IMR-90 (cell line): ENCODE data around the gene NFKBIA. TPM values are rescaled to one million over a fixed set of nuclear protein-coding genes. Genes with fewer than 3 reads are reported as not detected.
"Not testable (repeated sequence)": the region's sequence is repeated elsewhere in the genome, so short reads cannot be mapped to it uniquely, and the experiment has no call there.

Experiments
- ATAC-seq: fragments of 200-7000 bp; cut with Tn5 transposase; 2 replicates; pipeline ENCODE4 v1.9.1; 2020; ENCODE audit warnings: low read depth, mild to moderate bottlenecking, moderate library complexity
- BruUV-seq: library from RNA; stranded (reverse); fragments of 400-500 nt; replicated peaks from 2 replicates; lab custom pipeline; 2021; lab: Mats Ljungman, UMichigan
- CTCF ChIA-PET: fragments of 300-600 bp; formaldehyde crosslinking; extraction: SDS; loops from one replicate; lab custom pipeline; 2021; ENCODE audit warnings: antibody characterized with exemption; lab: Yijun Ruan, JAX
- POLR2A ChIA-PET: fragments of 300-600 bp; sonication (Branson Sonifier 250); formaldehyde crosslinking; loops from one replicate; lab custom pipeline; 2022; ENCODE audit warnings: antibody characterized with exemption; ENCODE audit not compliant: unreplicated experiment; lab: Charles Lee
- DNase-seq: peaks from one replicate; pipeline ENCODE4 v3.0.0; 2013
- H2AFZ ChIP-seq: replicated peaks from 2 replicates; pipeline ENCODE3; 2013; ENCODE audit warnings: low read length, mild to moderate bottlenecking; ENCODE audit not compliant: poor library complexity
- H2AK5ac ChIP-seq: 2 replicates; pipeline ENCODE4 v1.6.1; 2013; ENCODE audit warnings: low read depth, low read length, inconsistent platforms
- H2AK9ac ChIP-seq: replicated peaks from 2 replicates; pipeline ENCODE3; 2013; ENCODE audit warnings: mild to moderate bottlenecking, low read depth, low read length, moderate library complexity; ENCODE audit not compliant: poor library complexity
- H2BK120ac ChIP-seq: 2 replicates; pipeline ENCODE4 v1.6.1; 2013; ENCODE audit warnings: low read depth, low read length, inconsistent platforms
- H2BK15ac ChIP-seq: 3 replicates; pipeline ENCODE4 v1.6.1; 2013; ENCODE audit warnings: low read depth, low read length, inconsistent platforms
- H2BK20ac ChIP-seq: 2 replicates; pipeline ENCODE4 v1.6.1; 2013; ENCODE audit warnings: low read depth, mild to moderate bottlenecking, inconsistent platforms, low read length, moderate library complexity
- H2BK5ac ChIP-seq: 2 replicates; pipeline ENCODE4 v1.6.1; 2013; ENCODE audit warnings: mild to moderate bottlenecking, low read depth, low read length, inconsistent platforms; ENCODE audit not compliant: poor library complexity, severe bottlenecking
- H3K14ac ChIP-seq: replicated peaks from 2 replicates; pipeline ENCODE4 v1.6.1; 2013; ENCODE audit warnings: low read depth, low read length, inconsistent platforms
- H3K18ac ChIP-seq: 2 replicates; pipeline ENCODE4 v1.6.1; 2013; ENCODE audit warnings: low read depth, low read length, control low read depth
- H3K23ac ChIP-seq: 2 replicates; pipeline ENCODE4 v1.6.1; 2013; ENCODE audit warnings: low read depth, low read length, inconsistent platforms
- H3K27ac ChIP-seq: 2 replicates; pipeline ENCODE4 v1.5.1; 2013; ENCODE audit warnings: mild to moderate bottlenecking, control low read depth, low read length; ENCODE audit not compliant: insufficient read depth
- H3K27me3 ChIP-seq: 2 replicates; pipeline ENCODE4 v1.6.1; 2013; ENCODE audit warnings: low read length; ENCODE audit not compliant: control insufficient read depth, insufficient read depth
- H3K36me3 ChIP-seq: 2 replicates; pipeline ENCODE4 v1.6.1; 2013; ENCODE audit warnings: low read length, mixed read lengths; ENCODE audit not compliant: control insufficient read depth, insufficient read depth
- H3K4ac ChIP-seq: 2 replicates; pipeline ENCODE4 v1.6.1; 2013; ENCODE audit warnings: low read depth, low read length, inconsistent platforms
- H3K4me1 ChIP-seq: 2 replicates; pipeline ENCODE4 v1.6.1; 2013; ENCODE audit warnings: low read length, mixed read lengths; ENCODE audit not compliant: control insufficient read depth, insufficient read depth
- H3K4me2 ChIP-seq: 2 replicates; pipeline ENCODE4 v1.6.1; 2013; ENCODE audit warnings: low read depth, mild to moderate bottlenecking, control low read depth, low read length, moderate library complexity
- H3K4me3 ChIP-seq: 2 replicates; pipeline ENCODE4 v1.5.1; 2013; ENCODE audit warnings: low read depth, mild to moderate bottlenecking, control low read depth, low read length, moderate library complexity; ENCODE audit not compliant: insufficient read depth
- H3K56ac ChIP-seq: 2 replicates; pipeline ENCODE4 v1.6.1; 2013; ENCODE audit warnings: low read length, inconsistent platforms; ENCODE audit not compliant: insufficient read depth; ENCODE audit errors: extremely low read depth
- H3K79me1 ChIP-seq, 2 experiments: 2 replicates each; pipeline ENCODE4 v1.6.1; 2013; ENCODE audit warnings: low read length in 2 of 2, inconsistent platforms in 1 of 2, low read depth in 1 of 2
- H3K9ac ChIP-seq: 2 replicates; pipeline ENCODE4 v1.6.1; 2013; ENCODE audit warnings: low read depth, low read length, control low read depth
- H3K9me1 ChIP-seq: 2 replicates; pipeline ENCODE4 v1.6.1; 2013; ENCODE audit warnings: low read length, inconsistent platforms; ENCODE audit not compliant: insufficient read depth
- H3K9me3 ChIP-seq: 2 replicates; pipeline ENCODE4 v1.6.1; 2013; ENCODE audit warnings: low read length; ENCODE audit not compliant: control insufficient read depth, insufficient read depth
- H4K20me1 ChIP-seq: 2 replicates; pipeline ENCODE4 v1.6.1; 2013; ENCODE audit warnings: low read length, inconsistent platforms; ENCODE audit not compliant: insufficient read depth
- H4K5ac ChIP-seq: 2 replicates; pipeline ENCODE4 v1.6.1; 2013; ENCODE audit warnings: mild to moderate bottlenecking, low read depth, low read length, control low read depth
- H4K8ac ChIP-seq, 2 experiments: 2 replicates each; pipeline ENCODE4 v1.6.1; 2013; ENCODE audit warnings: low read depth in 2 of 2, low read length in 2 of 2, control low read depth in 1 of 2, inconsistent platforms in 1 of 2
- H4K91ac ChIP-seq: 2 replicates; pipeline ENCODE4 v1.6.1; 2013; ENCODE audit warnings: low read depth, low read length, inconsistent platforms; ENCODE audit not compliant: insufficient read depth
- WGBS, 2 experiments: methylation state at CpG; one replicate each; pipeline versions ENCODE4 v1.1.5 to v1.1.7; 2013; ENCODE audit warnings: missing lambda C conversion rate in 2 of 2; ENCODE audit not compliant: insufficient read length in 1 of 2; ENCODE audit errors: extremely low coverage in 2 of 2; 5-methylcytosine and 5-hydroxymethylcytosine counted together
- dilution Hi-C: fragments of 300-500 bp; cut with HindIII; formaldehyde crosslinking; loops from one replicate; pipeline ENCODE4 v1.14.3; 2018; ENCODE audit warnings: low sequenced_read_pairs; ENCODE audit not compliant: unreplicated experiment
- in situ Hi-C: fragments of 300-500 bp; cut with MboI; formaldehyde crosslinking; loops from 3 replicates; pipeline ENCODE4 v1.14.3; 2019; ENCODE audit warnings: low sequenced_read_pairs, inconsistent platforms, mixed read lengths
- intact Hi-C: fragments of 100-400 bp; cut with micrococcal nuclease; formaldehyde crosslinking; loops from 2 replicates; pipeline ENCODE4 v1.10.0; 2022
- polyA plus RNA-seq, 3 experiments: library from polyadenylated mRNA; depleted of rRNA; stranded (reverse); fragments of >200 nt; gene quantifications; 2 replicates each; pipeline ENCODE4 v1.2.3, GENCODE V29; 2012; ENCODE audit warnings: low replicate concordance in 1 of 3
- total RNA-seq: library from RNA; depleted of rRNA; stranded (reverse); fragments of >200 nt; gene quantifications from 2 replicates; pipeline ENCODE4 v1.2.3, GENCODE V29; 2012

Gene NFKBIA
- total and polyA plus RNA-seq, 2 of the 4 experiments (the other 2 are of a cell fraction): 71.1 to 97.1 TPM

- H3K18ac ChIP-seq, H3K79me1 ChIP-seq, H2BK120ac ChIP-seq, H3K36me3 ChIP-seq, H4K8ac ChIP-seq, H3K9ac ChIP-seq, H3K56ac ChIP-seq, H4K5ac ChIP-seq, H3K4me2 ChIP-seq, intact Hi-C loops, H3K27me3 ChIP-seq, POLR2A ChIA-PET, H4K91ac ChIP-seq, H2BK15ac ChIP-seq, in situ Hi-C loops, H3K4ac ChIP-seq, BruUV-seq, H3K27ac ChIP-seq, DNase-seq, H3K14ac ChIP-seq, H2AFZ ChIP-seq, H4K20me1 ChIP-seq, dilution Hi-C loops, H2AK9ac ChIP-seq, H2AK5ac ChIP-seq, H3K23ac ChIP-seq, H3K4me3 ChIP-seq, H3K9me3 ChIP-seq, H2BK20ac ChIP-seq: not testable (repeated sequence)
- Histone ChIP-seq H2BK5ac (peak overlapping the region; percentile 5), H3K9me1 (peaks cover 11% of the 10 kb centered on the region), H3K4me1 (peaks cover 12% of the 10 kb centered on the region)
- no CpG with 5 or more reads among the region's 9 CpGs for WGBS, 2 experiments
- CTCF ChIA-PET: interaction anchor here (0.6 to 0.7 kb wide), 2 partner anchors 18 to 80 kb away, joined by 3 to 7 read pairs; no protein-coding TSS in a partner anchor
- ATAC-seq: peak; percentile 66
Observed at GRCh38 chr14:35379234-35379933, 25.2 kb downstream of the NFKBIA start.
